Lung (tissue), 16 donors: ENCODE data around the gene XPNPEP1. TPM values are rescaled to one million over a fixed set of nuclear protein-coding genes. Genes with fewer than 3 reads are reported as not detected.

Source experiments
- ATAC-seq: fragments of 200-7000 bp; cut with Tn5 transposase; one replicate; pipeline ENCODE4 v1.9.1; 2020; ENCODE audit warnings: moderate number of reproducible peaks; ENCODE audit not compliant: insufficient read depth, low FRiP score
- DNase-seq, 3 donors: peaks; one replicate each; pipeline ENCODE4 v3.0.0-alpha.2; 2013 to 2017
- H3K27ac ChIP-seq, 2 donors: one replicate each; pipeline ENCODE4 v1.5.1; 2013; ENCODE audit warnings: mild to moderate bottlenecking in 2 of 2, moderate library complexity in 2 of 2, control low read depth in 1 of 2, inconsistent platforms in 1 of 2, low read depth in 1 of 2, low read length in 1 of 2
- H3K27me3 ChIP-seq, 3 donors: one replicate each; pipeline ENCODE4 v1.5.1; 2013; ENCODE audit warnings: low read length in 2 of 3; ENCODE audit not compliant: control insufficient read depth in 3 of 3, insufficient read depth in 3 of 3
- H3K36me3 ChIP-seq, 4 donors: one replicate each; pipeline ENCODE4 v1.5.1; 2013; ENCODE audit warnings: low read length in 4 of 4, mild to moderate bottlenecking in 1 of 4, moderate library complexity in 1 of 4; ENCODE audit not compliant: control insufficient read depth in 4 of 4, insufficient read depth in 4 of 4
- H3K4me1 ChIP-seq, 5 donors: one replicate each; pipeline ENCODE4 v1.5.1; 2013; ENCODE audit warnings: low read length in 5 of 5, mild to moderate bottlenecking in 2 of 5, moderate library complexity in 1 of 5; ENCODE audit not compliant: control insufficient read depth in 5 of 5, insufficient read depth in 5 of 5
- H3K4me3 ChIP-seq: one replicate; pipeline ENCODE4 v1.5.1; 2013; ENCODE audit warnings: mild to moderate bottlenecking, control low read depth, moderate library complexity
- H3K9ac ChIP-seq, 2 donors: one replicate each; pipeline ENCODE4 v1.5.1; 2013; ENCODE audit warnings: low read length in 2 of 2, control low read depth in 1 of 2; ENCODE audit not compliant: insufficient read depth in 1 of 2
- H3K9me3 ChIP-seq, 4 donors: one replicate each; pipeline ENCODE4 v1.5.1; 2013; ENCODE audit warnings: low read length in 3 of 4, mild to moderate bottlenecking in 1 of 4, moderate library complexity in 1 of 4; ENCODE audit not compliant: control insufficient read depth in 4 of 4, insufficient read depth in 3 of 4
- CTCF ChIP-seq: IDR thresholded peaks from 2 replicates; pipeline ENCODE4 v1.5.1; 2012; ENCODE audit warnings: mild to moderate bottlenecking; ENCODE audit errors: control extremely low read depth, extremely low read depth
- WGBS, 2 donors: extraction: QIAGEN DNeasy Blood & Tissue Kit; methylation state at CpG; one replicate each; pipeline ENCODE4 v1.1.7; 2013; 5-methylcytosine and 5-hydroxymethylcytosine counted together
- long read RNA-seq, 5 donors: transcript quantifications; one replicate each; lab custom pipeline, GENCODE V29; 2026
- polyA plus RNA-seq, 2 donors: library from polyadenylated mRNA; stranded (reverse); fragments of 200-250 nt; gene quantifications; one replicate each; pipeline ENCODE4 v1.2.1, GENCODE V29; 2013
- total RNA-seq, 2 donors: library from RNA; depleted of rRNA in 1 of 2; stranded (reverse); fragments of >200 nt in 1 of 2; gene quantifications; one replicate each; pipeline ENCODE4 v1.2.1, GENCODE V29; 2014 to 2021
- donor health status: control.
- donor health status: control.
- donor health status: Bipolar disorder and iron deficiency.
- donor health status: healthy.
- donor health status: DM: yes; HTN: yes; CAD: no.

XPNPEP1 gene
- total RNA-seq (100 to 1,000 TPM in 1 of 2 donors, 10 to 100 TPM in 1; 52.4 to 129 TPM), polyA plus RNA-seq (10 to 100 TPM; 16.5 to 44.4 TPM)
- long read RNA-seq, donor 1, transcript XPNPEP1-218 (21 exons, 2,539 nt) = major isoform, 15 of 21 reads
- long read RNA-seq, donor 1, partial matches to known transcripts = 0 of 21 reads
- long read RNA-seq, donor 1, other reads (novel, unspliced or antisense) = 0 of 21 reads
- long read RNA-seq, donor 2, partial matches to known transcripts = 0 of 4 reads
- long read RNA-seq, donor 2, other reads (novel, unspliced or antisense) = 0 of 4 reads
- long read RNA-seq, donor 3, transcript XPNPEP1-218 (21 exons, 2,539 nt) = major isoform, 7 of 9 reads
- long read RNA-seq, donor 3, partial matches to known transcripts = 0 of 9 reads
- long read RNA-seq, donor 3, other reads (novel, unspliced or antisense) = 0 of 9 reads
- long read RNA-seq, donor 4, partial matches to known transcripts = 0 of 6 reads
- long read RNA-seq, donor 4, other reads (novel, unspliced or antisense) = 0 of 6 reads
- long read RNA-seq, donor 5, transcript XPNPEP1-202 (7 exons, 881 nt) = minor isoform, 6 of 17 reads
- long read RNA-seq, donor 5, transcript XPNPEP1-218 (21 exons, 2,539 nt) = major isoform, 11 of 17 reads
- long read RNA-seq, donor 5, partial matches to known transcripts = 0 of 17 reads
- long read RNA-seq, donor 5, other reads (novel, unspliced or antisense) = 0 of 17 reads

- 2 to 3% methylated on average over 88 to 105 of the region's 105 CpGs for whole genome bisulfite sequencing, 2 donors
- H3K9ac ChIP-seq = peak within 1 kb of the TSS; percentile 48 to 82
- H3K27me3 ChIP-seq = no peaks in the 10 kb centered on the region
- peaks cover 2 to 53% (median 27%) of the 10 kb centered on the region in 5 donors for H3K4me1 ChIP-seq
- no peaks in the 10 kb centered on the region for H3K36me3 ChIP-seq
- peak within 1 kb of the TSS; percentile 92 for H3K4me3 ChIP-seq
- DNase-seq (peak; percentile 88 to 92 (median 91)), ATAC-seq (peak; percentile 98)
- H3K27ac ChIP-seq = peak within 1 kb of the TSS; percentile 94 to 97
- H3K9me3 ChIP-seq = no peaks in the 10 kb centered on the region
- no peak for TF ChIP-seq CTCF
Measured at GRCh38 chr10:109922976-109923921, at the start of gene XPNPEP1. Gene XPNPEP1, minus strand, starts transcription at chr10:109923511. Its CDS starts 78 bp downstream, at chr10:109923433.

GRCh38 chr10:109972372-109973001 lies 49.2 kb upstream of the XPNPEP1 start:
- no peak for TF ChIP-seq CTCF

GRCh38 chr10:109971634-109972033 lies 48.3 kb upstream of the XPNPEP1 start:
- Histone ChIP-seq H3K9ac (no peak overlapping the region), H3K27ac (no peak overlapping the region), H3K36me3 (no peaks in the 10 kb centered on the region), H3K4me1 (peaks cover 0 to 51% (median 38%) of the 10 kb centered on the region in 5 donors), H3K9me3 (no peaks in the 10 kb centered on the region), H3K27me3 (no peaks in the 10 kb centered on the region), H3K4me3 (no peak overlapping the region)
- peak in 1 of 3 donors; percentile 66 for DNase-seq
- no peak for TF ChIP-seq CTCF
- no peak for ATAC-seq
- WGBS, 2 donors = 81 to 89% methylated on average over 3 of the region's 3 CpGs

More at GRCh38 chr10:109972372-109973001, 49.2 kb upstream of the XPNPEP1 start:
- H3K9me3 ChIP-seq = no peaks in the 10 kb centered on the region
- H3K36me3 ChIP-seq = no peaks in the 10 kb centered on the region
- no peak for ATAC-seq
- no peak overlapping the region for H3K4me3 ChIP-seq
- 89 to 94% methylated on average over 2 of the region's 2 CpGs for WGBS, 2 donors
- H3K27me3 ChIP-seq = no peaks in the 10 kb centered on the region
- peaks cover 3 to 46% (median 34%) of the 10 kb centered on the region in 5 donors for H3K4me1 ChIP-seq
- no peak overlapping the region for H3K9ac ChIP-seq
- DNase-seq = no peak
- no peak overlapping the region for H3K27ac ChIP-seq
